Peyer's patch (tissue), 4 donors: ENCODE measurements around the gene LRRC45. TPM values are rescaled to one million over a fixed set of nuclear protein-coding genes. Genes with fewer than 3 reads are reported as not detected.
"Not testable (repeated sequence)": the region's sequence is repeated elsewhere in the genome, so short reads cannot be mapped to it uniquely, and the experiment has no call there.

Experiments
- DNase-seq, 3 donors: peaks; one replicate each; pipeline ENCODE4 v3.0.0-alpha.2; 2017 to 2019
- H3K27ac ChIP-seq, 4 donors: fragments of 200-600 bp; sonication (generic); one replicate each; pipeline ENCODE4 v1.5.1; 2016 to 2019
- H3K27me3 ChIP-seq, 2 donors: fragments of 200-600 bp; sonication (generic); one replicate each; pipeline ENCODE4 v1.5.1; 2019
- H3K36me3 ChIP-seq, 3 donors: fragments of 200-600 bp; sonication (generic); one replicate each; pipeline ENCODE4 v1.5.1; 2016 to 2019
- H3K4me1 ChIP-seq, 4 donors: fragments of 200-600 bp; sonication (generic); one replicate each; pipeline ENCODE4 v1.5.1; 2016 to 2019
- H3K4me3 ChIP-seq, 4 donors: fragments of 200-600 bp; sonication (generic); 1 replicate in 3 of 4; 2 replicates in 1 of 4; pipeline ENCODE4 v1.5.1; 2016 to 2019; ENCODE audit warnings: mild to moderate bottlenecking in 1 of 4
- H3K9me3 ChIP-seq, 4 donors: fragments of 200-600 bp; sonication (generic); one replicate each; pipeline ENCODE4 v1.5.1; 2016 to 2019; ENCODE audit warnings: mild to moderate bottlenecking in 1 of 4
- POLR2A ChIP-seq, 2 donors: fragments of 450-650 bp; IDR thresholded peaks; one replicate each; pipeline ENCODE4 v1.5.1; 2017; ENCODE audit warnings: antibody characterized with exemption in 2 of 2, mild to moderate bottlenecking in 2 of 2, moderate library complexity in 2 of 2
- total RNA-seq, 4 donors: library from RNA; depleted of rRNA; stranded (reverse); fragments of >200 nt; gene quantifications; one replicate each; pipeline ENCODE4 v1.1.0, GENCODE V29; 2016
- TF ChIP-seq, protein P1 (sequence below), 6 experiments: fragments of 450-650 bp in 4 of 6; fragments of 200-600 bp in 2 of 6; sonication (generic) in 1 of 6; IDR thresholded peaks; one replicate each; pipeline ENCODE4 v1.5.1; 2017 to 2019; ENCODE audit warnings: antibody characterized with exemption in 6 of 6, mild to moderate bottlenecking in 3 of 6, moderate library complexity in 1 of 6

Gene LRRC45
- total RNA-seq, 4 donors from 2014 or later = 15.5 to 74.3 (median 23.1) TPM

DNA sequence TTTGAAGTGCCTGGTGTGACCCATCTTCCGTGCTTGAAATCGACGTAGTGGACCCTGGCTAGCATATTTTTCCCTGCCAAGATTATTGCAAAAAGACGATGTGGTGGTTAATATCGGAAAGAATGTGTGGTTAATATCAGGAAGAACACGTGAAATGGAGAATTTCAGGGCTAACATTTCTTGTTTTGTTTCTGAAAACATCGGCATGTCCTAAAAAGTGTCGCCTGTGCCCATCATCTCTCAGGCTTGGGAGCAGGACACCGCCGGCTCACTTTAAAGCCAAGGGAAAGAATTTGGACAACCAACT is 14.7 kb downstream of the LRRC45 start:
- TF ChIP-seq POLR2A (IDR thresholded peaks at IDR 0.05) = no peak
- TF ChIP-seq, protein P1, sequence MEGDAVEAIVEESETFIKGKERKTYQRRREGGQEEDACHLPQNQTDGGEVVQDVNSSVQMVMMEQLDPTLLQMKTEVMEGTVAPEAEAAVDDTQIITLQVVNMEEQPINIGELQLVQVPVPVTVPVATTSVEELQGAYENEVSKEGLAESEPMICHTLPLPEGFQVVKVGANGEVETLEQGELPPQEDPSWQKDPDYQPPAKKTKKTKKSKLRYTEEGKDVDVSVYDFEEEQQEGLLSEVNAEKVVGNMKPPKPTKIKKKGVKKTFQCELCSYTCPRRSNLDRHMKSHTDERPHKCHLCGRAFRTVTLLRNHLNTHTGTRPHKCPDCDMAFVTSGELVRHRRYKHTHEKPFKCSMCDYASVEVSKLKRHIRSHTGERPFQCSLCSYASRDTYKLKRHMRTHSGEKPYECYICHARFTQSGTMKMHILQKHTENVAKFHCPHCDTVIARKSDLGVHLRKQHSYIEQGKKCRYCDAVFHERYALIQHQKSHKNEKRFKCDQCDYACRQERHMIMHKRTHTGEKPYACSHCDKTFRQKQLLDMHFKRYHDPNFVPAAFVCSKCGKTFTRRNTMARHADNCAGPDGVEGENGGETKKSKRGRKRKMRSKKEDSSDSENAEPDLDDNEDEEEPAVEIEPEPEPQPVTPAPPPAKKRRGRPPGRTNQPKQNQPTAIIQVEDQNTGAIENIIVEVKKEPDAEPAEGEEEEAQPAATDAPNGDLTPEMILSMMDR (IDR thresholded peaks at IDR 0.05) = no peak
- Histone ChIP-seq H3K4me1 (peaks cover 0 to 17% (median 12%) of the 10 kb centered on the region in 4 donors), H3K36me3 (no peaks in the 10 kb centered on the region), H3K27me3 (no peaks in the 10 kb centered on the region), H3K4me3 (peak overlapping the region; percentile 60 to 85 (median 74)), H3K27ac (peak overlapping the region; percentile 93 to 100 (median 96)), H3K9me3 (no peaks in the 10 kb centered on the region)
- DNase-seq = no peak

DNA sequence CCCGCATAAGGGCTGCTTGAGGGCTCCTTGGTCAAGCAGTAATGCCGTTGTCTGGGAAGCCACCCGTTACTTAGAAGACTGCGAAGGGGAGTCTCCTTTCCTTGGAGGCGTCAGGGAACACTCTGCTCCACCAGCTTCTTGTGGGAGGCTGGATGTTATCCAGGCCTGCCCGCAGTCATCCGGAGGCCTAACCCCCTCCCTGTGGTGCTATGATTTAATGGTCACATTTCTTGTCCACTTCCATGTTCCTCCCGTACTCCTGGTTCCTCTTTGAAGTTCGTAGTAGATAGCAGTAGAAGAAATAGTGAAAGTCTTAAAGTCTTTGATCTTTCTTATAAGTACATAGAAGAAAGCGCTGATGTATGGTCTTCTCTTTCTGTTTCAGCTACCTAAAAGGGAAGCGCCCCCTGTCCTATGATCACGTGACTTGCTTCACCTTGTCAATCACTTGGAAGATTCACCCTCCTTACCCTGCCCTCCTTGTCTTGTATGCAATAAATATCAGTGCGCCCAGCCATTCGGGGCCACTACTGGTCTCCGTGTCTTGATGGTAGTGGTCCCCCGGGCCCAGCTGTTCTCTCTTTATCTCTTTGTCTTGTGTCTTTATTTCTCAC is 15.8 kb downstream of the LRRC45 start:
- peaks cover 0 to 17% (median 12%) of the 10 kb centered on the region in 4 donors for H3K4me1 ChIP-seq
- H3K27ac ChIP-seq, H3K36me3 ChIP-seq: not testable (repeated sequence)

DNA sequence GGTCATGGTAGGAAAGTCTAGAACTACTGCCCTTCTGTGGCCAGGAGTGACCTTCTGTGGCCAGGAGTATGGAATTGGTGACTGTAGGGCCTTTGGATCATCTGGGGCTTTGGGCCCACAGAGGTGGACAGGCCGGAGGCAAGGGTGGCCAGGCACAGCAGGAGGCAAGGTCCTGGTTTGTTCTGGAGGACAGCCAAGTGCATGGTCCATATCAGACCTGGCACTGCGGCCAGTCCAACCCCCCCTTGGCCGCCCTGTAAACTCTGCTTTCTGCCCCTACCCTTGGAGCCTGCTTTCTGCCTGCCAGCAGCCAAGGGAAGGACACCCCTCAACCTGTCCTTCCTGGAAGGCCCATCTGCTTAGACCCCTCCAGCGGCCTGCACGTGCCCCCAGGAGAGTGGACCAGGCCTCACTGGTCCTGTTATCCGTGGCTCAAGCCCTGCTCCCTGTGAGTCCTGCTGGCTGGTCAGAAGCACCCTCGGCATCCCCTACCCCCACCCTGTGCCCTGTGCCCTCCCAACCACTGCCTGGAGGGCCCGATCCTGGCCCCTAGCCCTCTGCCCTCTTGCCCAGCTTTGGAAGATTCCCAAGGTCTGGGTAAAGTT is 16.7 kb downstream of the LRRC45 start:
- no peak overlapping the region for H3K4me3 ChIP-seq
- no peak for DNase-seq
- H3K36me3 ChIP-seq = no peaks in the 10 kb centered on the region
- no peak overlapping the region for H3K27ac ChIP-seq
- H3K4me1 ChIP-seq = peaks cover 0 to 17% (median 12%) of the 10 kb centered on the region in 4 donors
- no peaks in the 10 kb centered on the region for H3K9me3 ChIP-seq
- TF ChIP-seq POLR2A (IDR thresholded peaks at IDR 0.05) = no peak
- TF ChIP-seq, protein P1 (IDR thresholded peaks at IDR 0.05) = no peak
- H3K27me3 ChIP-seq = no peaks in the 10 kb centered on the region

More for the DNA sequence above, 15.8 kb downstream of the LRRC45 start:
- DNase-seq, H3K4me3 ChIP-seq, H3K27me3 ChIP-seq, H3K9me3 ChIP-seq: not testable (repeated sequence)

DNA sequence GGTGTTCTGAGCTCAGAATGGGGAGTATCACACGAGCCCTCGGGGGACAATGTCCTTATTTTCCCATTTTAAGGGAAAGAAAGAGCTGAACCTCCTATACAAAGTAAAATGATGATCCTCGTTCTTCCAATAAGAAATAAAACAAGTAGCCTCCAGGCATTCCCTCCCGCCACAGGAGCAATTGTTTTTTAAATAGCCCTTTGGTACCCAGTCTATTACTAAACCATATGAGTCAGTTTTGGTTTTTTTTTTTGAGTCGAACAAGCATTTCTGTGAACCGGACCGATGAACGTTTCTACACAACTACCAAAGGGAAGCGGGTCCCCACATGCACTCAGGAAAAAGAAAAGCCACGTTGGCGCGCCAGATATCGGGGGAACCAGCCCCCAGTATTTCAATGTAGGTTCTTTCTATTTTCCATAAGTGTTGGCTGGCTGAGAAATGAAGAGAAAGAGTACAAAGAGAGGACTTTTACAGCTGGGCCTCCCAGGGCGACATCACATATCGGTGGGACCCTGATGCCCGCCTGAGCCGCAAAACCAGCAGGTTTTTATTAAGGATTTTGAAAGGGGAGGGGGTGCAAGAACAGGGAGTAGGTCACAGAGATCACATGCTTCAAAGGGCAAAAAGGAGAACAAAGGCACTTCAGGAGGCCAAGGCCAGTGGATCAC is 18.2 kb downstream of the LRRC45 start:
- H3K4me3 ChIP-seq = no peak overlapping the region
- H3K36me3 ChIP-seq = no peaks in the 10 kb centered on the region
- H3K27ac ChIP-seq = no peak overlapping the region
- no peak for DNase-seq
- peaks cover 0 to 10% (median 9%) of the 10 kb centered on the region in 4 donors for H3K4me1 ChIP-seq
- no peaks in the 10 kb centered on the region for H3K27me3 ChIP-seq
- no peak for TF ChIP-seq POLR2A (IDR thresholded peaks at IDR 0.05)
- H3K9me3 ChIP-seq = no peaks in the 10 kb centered on the region

DNA sequence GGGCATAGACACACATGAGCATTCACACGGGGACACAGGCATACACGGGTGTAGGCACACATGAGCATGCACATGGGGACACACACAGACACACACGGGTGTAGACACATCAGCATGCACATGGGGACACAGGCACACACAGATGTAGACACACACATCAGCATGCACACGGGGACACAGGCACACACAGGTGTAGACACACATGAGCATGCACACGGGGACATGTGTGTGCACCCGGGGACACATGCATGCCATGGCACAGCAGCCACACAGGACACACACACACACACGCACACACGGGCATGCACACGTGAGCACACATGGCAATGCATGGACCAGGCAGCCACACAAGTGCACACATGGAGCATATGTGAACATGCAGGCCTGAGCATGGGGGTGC is 19.5 kb downstream of the LRRC45 start:
- Histone ChIP-seq H3K27me3 (no peaks in the 10 kb centered on the region), H3K27ac (no peak overlapping the region), H3K36me3 (peaks cover 0 to 5% (median 0%) of the 10 kb centered on the region in 3 donors), H3K4me3 (no peak overlapping the region), H3K9me3 (no peaks in the 10 kb centered on the region), H3K4me1 (peaks cover 0 to 3% (median 2%) of the 10 kb centered on the region in 4 donors)
- TF ChIP-seq, protein P1 (IDR thresholded peaks at IDR 0.05) = no peak
- TF ChIP-seq POLR2A (IDR thresholded peaks at IDR 0.05) = no peak
- no peak for DNase-seq

DNA sequence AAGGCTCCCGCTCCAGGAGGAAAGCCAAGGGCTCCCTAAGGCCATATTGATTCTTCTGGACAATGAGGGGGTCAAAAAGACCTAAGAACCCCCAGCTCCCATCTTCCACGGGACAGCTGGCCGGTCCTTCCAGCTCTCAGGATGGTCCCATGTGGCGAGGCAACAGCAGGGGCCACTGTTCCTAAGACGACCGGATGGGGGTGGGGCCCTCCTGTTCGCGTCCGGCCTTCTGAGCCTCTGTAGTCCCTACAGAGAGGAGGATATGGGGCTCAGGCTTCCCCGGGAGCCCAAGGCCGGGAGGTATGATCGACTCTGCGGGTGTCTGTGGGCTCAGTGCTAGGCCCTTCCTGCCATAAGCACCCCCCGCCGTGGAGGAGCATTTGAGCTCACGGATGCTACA is 20.4 kb downstream of the LRRC45 start:
- H3K36me3 ChIP-seq = peaks cover 0 to 12% (median 0%) of the 10 kb centered on the region in 3 donors
- TF ChIP-seq, protein P1 (IDR thresholded peaks at IDR 0.05) = no peak
- no peak for TF ChIP-seq POLR2A (IDR thresholded peaks at IDR 0.05)
- no peaks in the 10 kb centered on the region for H3K9me3 ChIP-seq
- DNase-seq = no peak
- H3K4me3 ChIP-seq = no peak overlapping the region
- no peak overlapping the region for H3K27ac ChIP-seq
- no peaks in the 10 kb centered on the region for H3K4me1 ChIP-seq
- H3K27me3 ChIP-seq = no peaks in the 10 kb centered on the region
